NCI-H1417 (cell line): ENCODE results near the gene B4GAT1.
A peak's percentile ranks its signal among the peaks of the same experiment; 100 is the strongest.
"Not testable (repeated sequence)": the region's sequence is repeated elsewhere in the genome, so short reads cannot be mapped to it uniquely, and the experiment has no call there.

Source experiments
- DNase-seq, 3 experiments: peaks; one replicate each; lab custom pipeline; 2025; lab: John Stamatoyannopoulos, UW

B4GAT1 gene

GRCh38 chr11:66363187-66363601 is 15.8 kb upstream of the B4GAT1 start:
- DNase-seq, result no peak

GRCh38 chr11:66362481-66363147 is 15.2 kb upstream of the B4GAT1 start:
- no peak for DNase-seq

GRCh38 chr11:66361502-66361941 is 14.1 kb upstream of the B4GAT1 start:
- DNase-seq, result no peak

- DNase-seq, result no peak
Observed at GRCh38 chr11:66360406-66361073, 13.1 kb upstream of the B4GAT1 start.

GRCh38 chr11:66359662-66360087 is 12.2 kb upstream of the B4GAT1 start:
- no peak for DNase-seq

GRCh38 chr11:66350560-66351235 is 3.3 kb upstream of the B4GAT1 start:
- DNase-seq, result not testable (repeated sequence)

GRCh38 chr11:66349084-66349386 is 1.6 kb upstream of the B4GAT1 start:
- DNase-seq, result no peak

- DNase-seq, result peak in 2 of 3 experiments; percentile 72 to 73
Observed at GRCh38 chr11:66346476-66347424, 679 bp downstream of the B4GAT1 start.

- DNase-seq, result no peak
Observed at GRCh38 chr11:66345316-66345649, 2.1 kb downstream of the B4GAT1 start.

- peak; percentile 94 to 98 (median 98) for DNase-seq
Observed at GRCh38 chr11:66344550-66345315, 2.7 kb downstream of the B4GAT1 start, which contains the start of gene BRMS1. TSS of gene BRMS1 (minus strand) at chr11:66345104. CDS start at chr11:66342234, 2,870 bp downstream.

- DNase-seq, result no peak
Observed at GRCh38 chr11:66343176-66343575, 4.3 kb downstream of the B4GAT1 start.

GRCh38 chr11:66341502-66342126 is 5.8 kb downstream of the B4GAT1 start:
- DNase-seq, result no peak

- no peak for DNase-seq
Observed at GRCh38 chr11:66340596-66341501, 6.6 kb downstream of the B4GAT1 start.

GRCh38 chr11:66339686-66340483 is 7.5 kb downstream of the B4GAT1 start:
- DNase-seq, result no peak

GRCh38 chr11:66339162-66339675 is 8.2 kb downstream of the B4GAT1 start:
- DNase-seq, result no peak

- DNase-seq, result no peak
Observed at GRCh38 chr11:66338276-66339161, 8.9 kb downstream of the B4GAT1 start.

GRCh38 chr11:66337103-66337899 is 10.1 kb downstream of the B4GAT1 start:
- no peak for DNase-seq
